HG03108 (cell line): ENCODE results near the gene SRCAP.

Source experiments
- ATAC-seq: cut with Tn5 transposase; IDR thresholded peaks from one replicate; pipeline ENCODE4 v1.9.1; 2021; ENCODE audit warnings: moderate library complexity; ENCODE audit not compliant: unreplicated experiment

The SRCAP gene

GRCh38 chr16:30755955-30756780, 57.2 kb downstream of the SRCAP start:
- no peak for ATAC-seq

GRCh38 chr16:30756781-30757100, 57.8 kb downstream of the SRCAP start:
- no peak for ATAC-seq

GRCh38 chr16:30757316-30757715, 58.3 kb downstream of the SRCAP start:
- ATAC-seq: no peak

DNA sequence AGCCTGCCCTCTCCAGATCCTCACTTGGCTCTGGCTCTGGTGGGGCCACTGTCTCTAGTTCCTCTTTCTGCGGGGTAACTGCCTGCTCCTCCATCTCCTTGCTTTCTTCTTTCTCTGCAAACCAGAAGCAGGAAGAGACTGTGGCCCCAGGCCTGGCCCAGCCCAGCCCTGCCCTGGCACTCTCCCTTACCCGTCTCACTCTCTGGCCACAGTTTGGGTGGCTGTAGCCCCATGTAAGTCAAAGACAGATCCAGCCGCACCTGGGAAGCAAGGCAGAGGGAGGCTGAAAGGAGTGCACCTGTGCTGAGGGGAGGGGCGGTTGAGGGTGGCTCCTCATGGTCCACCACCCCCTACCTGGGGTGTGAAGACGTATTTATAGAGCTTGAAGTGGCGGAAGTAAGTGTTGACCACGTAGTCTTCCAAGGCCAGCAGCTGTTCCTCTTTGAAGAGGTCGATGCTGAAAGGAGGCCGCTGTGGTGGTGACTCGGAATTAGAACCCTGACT, 60.1 kb downstream of the SRCAP start:
- no peak for ATAC-seq

GRCh38 chr16:30760001-30760559, 61.1 kb downstream of the SRCAP start:
- no peak for ATAC-seq

DNA sequence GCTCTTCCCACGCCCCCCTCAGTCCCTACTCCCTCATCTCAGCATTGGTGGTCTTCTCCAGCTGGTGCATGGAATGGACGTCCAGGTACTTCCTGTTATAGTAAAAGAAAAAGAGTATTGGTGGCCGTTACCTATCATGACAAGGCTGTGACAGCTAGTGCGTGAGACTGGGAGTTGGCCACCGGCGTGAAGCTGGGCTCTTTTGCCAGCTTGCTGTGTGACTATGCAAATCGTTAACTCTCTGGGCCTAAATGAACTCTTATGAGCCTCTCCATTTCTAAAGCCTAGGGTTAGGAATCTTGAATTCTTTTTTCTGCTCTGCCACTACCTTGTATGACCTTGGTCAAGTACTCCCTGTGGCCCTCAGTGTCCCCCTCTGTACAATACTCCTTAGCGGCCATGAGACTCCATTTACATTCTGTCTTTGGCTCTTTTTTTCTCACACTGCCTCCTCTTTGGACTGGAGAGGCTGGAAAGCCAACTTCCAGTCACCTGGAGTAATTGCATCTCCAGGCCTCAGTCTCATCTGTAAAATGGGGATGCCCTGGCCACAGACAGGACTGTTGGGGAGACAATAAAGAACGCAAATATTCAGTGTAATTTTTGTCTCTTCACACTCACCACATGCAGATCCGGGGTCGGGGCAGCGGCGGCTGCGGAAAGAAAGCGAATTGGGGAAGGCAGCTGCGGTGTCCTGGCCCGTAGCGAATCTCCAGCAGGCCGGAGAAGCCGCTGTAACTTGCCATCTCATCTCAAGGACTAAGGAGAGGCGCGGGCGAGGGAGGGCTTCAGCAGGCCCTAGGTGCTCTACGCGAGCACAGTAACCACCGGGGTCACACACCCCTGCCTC, 61.8 kb downstream of the SRCAP start:
- no peak for ATAC-seq

GRCh38 chr16:30761427-30761927, 62.5 kb downstream of the SRCAP start:
- peak; percentile 13 for ATAC-seq

GRCh38 chr16:30761928-30762902, 63.2 kb downstream of the SRCAP start, which contains the start of the genes CFAP119 and RNF40:
TSS of gene CFAP119 (minus strand) at chr16:30762062. CDS start at chr16:30761748, 314 bp downstream.
TSS of gene RNF40 (plus strand) at chr16:30762322. CDS start at chr16:30762546, 224 bp downstream.
- ATAC-seq: peak; percentile 83

- no peak for ATAC-seq
Measured at GRCh38 chr16:30762991-30763725, 64.2 kb downstream of the SRCAP start.

DNA sequence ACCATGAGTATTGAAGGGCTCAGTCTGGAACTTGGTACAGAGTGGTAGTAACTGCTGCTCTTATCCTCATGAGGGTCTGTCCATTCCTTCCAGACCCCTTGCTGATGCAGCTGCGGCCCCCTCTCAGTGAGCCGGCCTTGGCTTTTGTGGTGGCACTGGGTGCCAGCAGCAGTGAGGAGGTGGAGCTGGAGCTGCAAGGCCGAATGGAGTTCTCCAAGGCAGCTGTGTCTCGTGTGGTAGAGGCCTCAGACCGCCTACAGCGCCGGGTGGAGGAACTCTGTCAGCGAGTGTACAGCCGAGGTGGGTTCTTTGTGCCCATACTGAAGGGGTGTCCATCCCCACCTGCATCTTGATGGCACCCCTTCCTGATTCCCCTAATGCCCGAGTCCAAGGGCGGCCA, 65.1 kb downstream of the SRCAP start:
- no peak for ATAC-seq

DNA sequence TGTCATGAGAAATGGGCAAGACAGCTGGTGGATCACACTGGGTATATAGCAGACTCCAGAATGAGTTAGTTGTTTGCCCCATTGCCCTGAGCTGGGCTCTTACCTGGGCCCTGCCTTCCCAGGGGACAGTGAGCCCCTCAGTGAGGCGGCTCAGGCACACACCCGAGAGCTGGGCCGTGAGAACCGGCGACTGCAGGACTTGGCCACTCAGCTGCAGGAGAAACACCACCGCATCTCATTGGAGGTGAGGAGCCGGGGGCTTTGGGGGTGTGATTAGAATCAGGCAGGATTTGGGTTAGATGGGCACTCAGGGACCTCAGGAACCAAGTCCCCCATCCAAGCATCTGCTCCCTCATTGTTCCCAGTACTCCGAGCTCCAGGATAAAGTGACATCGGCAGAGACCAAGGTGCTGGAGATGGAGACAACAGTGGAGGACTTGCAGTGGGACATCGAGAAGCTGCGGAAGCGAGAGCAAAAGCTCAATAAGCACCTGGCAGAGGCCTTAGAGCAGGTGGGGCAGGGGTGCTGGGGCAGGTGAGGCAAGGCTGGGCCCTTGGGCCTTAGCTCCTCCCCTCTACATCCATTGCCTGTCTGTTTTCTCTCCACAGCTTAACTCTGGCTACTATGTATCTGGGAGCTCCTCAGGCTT, 66.0 kb downstream of the SRCAP start:
- ATAC-seq: no peak

GRCh38 chr16:30766206-30766932, 67.4 kb downstream of the SRCAP start:
- no peak for ATAC-seq

DNA sequence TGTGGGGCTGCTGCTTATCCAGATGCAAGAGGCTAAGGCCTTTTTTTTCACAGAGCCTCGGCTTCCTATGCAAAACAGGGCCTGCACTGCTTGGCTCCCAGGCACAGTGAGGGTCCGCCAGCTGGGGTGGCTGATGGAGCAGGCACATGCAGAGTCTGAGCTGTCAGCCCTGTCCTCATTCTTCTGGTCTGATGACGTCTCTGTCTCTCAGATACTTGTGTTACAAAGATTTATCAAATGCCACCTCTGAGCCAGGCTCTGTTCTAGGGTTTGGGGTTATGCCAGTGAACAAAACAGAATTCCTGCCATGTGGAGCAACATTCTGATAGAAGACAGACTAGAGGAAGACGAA, 67.9 kb downstream of the SRCAP start:
- ATAC-seq: no peak

- ATAC-seq: peak; percentile 41
Measured at GRCh38 chr16:30767767-30768465, 68.9 kb downstream of the SRCAP start.

DNA sequence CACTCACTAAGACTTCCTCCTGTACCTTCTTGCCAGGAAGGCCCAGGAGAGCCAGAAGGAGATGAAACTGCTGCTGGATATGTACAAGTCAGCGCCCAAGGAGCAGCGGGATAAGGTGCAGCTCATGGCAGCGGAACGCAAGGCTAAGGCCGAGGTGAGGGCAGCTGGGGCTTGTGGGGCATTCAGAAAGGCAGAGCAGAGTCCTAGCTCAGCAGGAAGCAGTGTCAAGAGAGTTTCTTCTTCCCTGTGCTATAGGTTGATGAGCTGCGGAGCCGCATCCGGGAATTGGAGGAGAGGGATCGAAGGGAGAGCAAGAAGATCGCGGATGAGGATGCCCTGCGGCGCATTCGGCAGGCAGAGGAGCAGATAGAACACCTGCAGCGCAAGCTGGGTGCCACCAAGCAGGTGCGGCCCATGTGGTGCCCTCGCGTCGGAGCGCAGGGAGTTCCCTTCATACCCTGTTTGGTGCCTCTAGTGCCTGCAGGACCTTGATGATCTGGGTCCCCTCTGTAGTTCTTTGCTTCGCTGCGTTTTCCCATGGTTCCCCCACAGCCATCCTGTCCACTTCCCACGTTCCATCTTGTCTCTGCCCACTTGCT, 69.7 kb downstream of the SRCAP start:
- no peak for ATAC-seq

DNA sequence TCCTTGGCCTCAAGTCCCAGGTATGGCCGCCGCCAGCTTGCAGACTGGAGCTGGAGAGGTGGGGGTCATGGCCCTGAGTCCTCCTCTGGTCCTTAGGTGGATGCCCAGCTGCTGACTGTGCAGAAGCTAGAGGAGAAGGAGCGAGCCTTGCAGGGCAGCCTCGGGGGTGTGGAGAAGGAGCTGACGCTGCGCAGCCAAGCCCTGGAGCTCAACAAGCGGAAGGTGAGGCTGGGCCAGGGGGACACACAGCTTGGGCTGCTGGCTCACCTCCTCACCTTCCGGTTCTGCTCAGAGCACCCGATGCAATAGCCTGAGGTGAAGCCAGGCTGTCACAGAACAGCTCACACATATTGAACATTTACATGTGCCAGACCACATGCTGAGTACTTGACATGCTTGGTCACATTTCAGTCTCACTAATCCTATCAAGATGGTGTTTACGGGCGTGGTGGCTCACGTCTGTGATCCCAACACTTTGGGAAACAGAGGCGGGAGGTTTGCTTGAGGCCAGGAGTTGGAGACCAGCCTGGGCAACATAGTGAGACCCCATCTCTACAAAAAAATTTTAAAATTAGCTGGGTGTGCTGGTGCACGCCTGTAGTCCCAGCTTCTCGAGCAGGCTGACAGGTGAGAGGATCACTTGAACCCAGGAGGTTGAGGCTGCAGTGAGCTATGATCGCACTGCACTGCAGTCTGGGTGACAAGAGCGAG, 70.6 kb downstream of the SRCAP start:
- ATAC-seq: no peak

DNA sequence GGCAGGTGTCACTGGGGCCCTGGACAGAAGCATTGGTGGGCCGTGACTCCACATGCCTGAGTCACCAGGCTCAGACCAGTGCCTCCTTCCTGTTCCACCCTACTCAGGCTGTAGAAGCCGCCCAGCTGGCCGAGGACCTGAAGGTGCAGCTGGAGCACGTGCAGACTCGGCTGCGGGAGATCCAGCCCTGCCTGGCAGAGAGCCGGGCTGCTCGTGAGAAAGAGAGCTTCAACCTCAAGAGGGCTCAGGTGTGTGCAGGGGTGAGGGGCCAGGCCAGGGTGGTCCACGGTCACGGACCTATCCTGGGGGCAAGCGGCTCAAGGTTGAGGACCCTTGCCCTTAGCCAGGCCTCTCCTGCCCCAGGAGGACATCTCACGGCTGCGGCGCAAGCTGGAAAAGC, 72.8 kb downstream of the SRCAP start:
- no peak for ATAC-seq
